Mononuclear cell (primary cell): ENCODE results near the gene ZBTB20. TPM values are rescaled to one million over a fixed set of nuclear protein-coding genes. Genes with fewer than 3 reads are reported as not detected.
A peak's percentile ranks its signal among the peaks of the same experiment; 100 is the strongest.
"Not testable (repeated sequence)": the region's sequence is repeated elsewhere in the genome, so short reads cannot be mapped to it uniquely, and the experiment has no call there.

Source experiments
- H3K27me3 ChIP-seq: 2 replicates; pipeline ENCODE4 v1.6.0; 2011; ENCODE audit warnings: low read length, control low read depth; ENCODE audit not compliant: insufficient read depth
- H3K4me1 ChIP-seq: 2 replicates; pipeline ENCODE4 v1.5.1; 2011; ENCODE audit warnings: mild to moderate bottlenecking, low read length, control low read depth; ENCODE audit not compliant: insufficient read depth
- H3K4me3 ChIP-seq: 2 replicates; pipeline ENCODE4 v1.5.1; 2011; ENCODE audit warnings: mild to moderate bottlenecking, low read length, moderate library complexity
- H3K9me3 ChIP-seq: 2 replicates; pipeline ENCODE4 v1.5.1; 2011; ENCODE audit warnings: low read depth, mild to moderate bottlenecking, control low read depth, low read length
- total RNA-seq: library from RNA; depleted of rRNA; stranded (reverse); fragments of >200 nt; gene quantifications from one replicate; pipeline ENCODE4 v1.2.3, GENCODE V29; 2012

The ZBTB20 gene
- total RNA-seq, 1 donor, result 38.2 TPM

- Histone ChIP-seq H3K27me3 (no peaks in the 10 kb centered on the region), H3K4me3 (no peak overlapping the region), H3K4me1 (no peaks in the 10 kb centered on the region), H3K9me3 (no peaks in the 10 kb centered on the region)
Observed at GRCh38 chr3:115111632-115112031, 35.5 kb downstream of the ZBTB20 start.

GRCh38 chr3:115110830-115111229 is 36.3 kb downstream of the ZBTB20 start:
- Histone ChIP-seq H3K4me3 (no peak overlapping the region), H3K4me1 (no peaks in the 10 kb centered on the region)

GRCh38 chr3:115110066-115110465 is 37.0 kb downstream of the ZBTB20 start:
- H3K4me1 ChIP-seq, H3K4me3 ChIP-seq, H3K27me3 ChIP-seq, H3K9me3 ChIP-seq: not testable (repeated sequence)

More at GRCh38 chr3:115110830-115111229, 36.3 kb downstream of the ZBTB20 start:
- Histone ChIP-seq H3K9me3 (no peaks in the 10 kb centered on the region), H3K27me3 (no peaks in the 10 kb centered on the region)

- Histone ChIP-seq H3K27me3 (no peaks in the 10 kb centered on the region), H3K4me1 (no peaks in the 10 kb centered on the region), H3K9me3 (no peaks in the 10 kb centered on the region), H3K4me3 (no peak overlapping the region)
Observed at GRCh38 chr3:115108614-115109013, 38.5 kb downstream of the ZBTB20 start.

GRCh38 chr3:115102046-115102445 is 45.0 kb downstream of the ZBTB20 start:
- Histone ChIP-seq H3K4me1 (peaks cover 17% of the 10 kb centered on the region), H3K9me3 (no peaks in the 10 kb centered on the region), H3K4me3 (no peak overlapping the region), H3K27me3 (no peaks in the 10 kb centered on the region)

- Histone ChIP-seq H3K9me3 (no peaks in the 10 kb centered on the region), H3K4me1 (peaks cover 17% of the 10 kb centered on the region), H3K27me3 (no peaks in the 10 kb centered on the region), H3K4me3 (no peak overlapping the region)
Observed at GRCh38 chr3:115100806-115101205, 46.3 kb downstream of the ZBTB20 start.

GRCh38 chr3:115099986-115100571 is 47.0 kb downstream of the ZBTB20 start:
- H3K9me3 ChIP-seq, result no peaks in the 10 kb centered on the region
- H3K27me3 ChIP-seq, result no peaks in the 10 kb centered on the region
- peak overlapping the region; percentile 24 for H3K4me3 ChIP-seq
- peaks cover 17% of the 10 kb centered on the region for H3K4me1 ChIP-seq

- Histone ChIP-seq H3K4me3 (no peak overlapping the region), H3K4me1 (peaks cover 17% of the 10 kb centered on the region), H3K9me3 (no peaks in the 10 kb centered on the region), H3K27me3 (no peaks in the 10 kb centered on the region)
Observed at GRCh38 chr3:115099134-115099985, 47.7 kb downstream of the ZBTB20 start.

- Histone ChIP-seq H3K9me3 (no peaks in the 10 kb centered on the region), H3K4me3 (no peak overlapping the region), H3K4me1 (peaks cover 17% of the 10 kb centered on the region), H3K27me3 (no peaks in the 10 kb centered on the region)
Observed at GRCh38 chr3:115098354-115099073, 48.6 kb downstream of the ZBTB20 start.

GRCh38 chr3:115095236-115095635 is 51.9 kb downstream of the ZBTB20 start:
- H3K27me3 ChIP-seq, result no peaks in the 10 kb centered on the region
- no peak overlapping the region for H3K4me3 ChIP-seq
- no peaks in the 10 kb centered on the region for H3K9me3 ChIP-seq
- H3K4me1 ChIP-seq, result peaks cover 10% of the 10 kb centered on the region

GRCh38 chr3:115092220-115092791 is 54.8 kb downstream of the ZBTB20 start:
- H3K27me3 ChIP-seq, result no peaks in the 10 kb centered on the region
- peaks cover 2% of the 10 kb centered on the region for H3K4me1 ChIP-seq
- H3K9me3 ChIP-seq, result no peaks in the 10 kb centered on the region
- no peak overlapping the region for H3K4me3 ChIP-seq

- no peaks in the 10 kb centered on the region for H3K9me3 ChIP-seq
- H3K27me3 ChIP-seq, result no peaks in the 10 kb centered on the region
- H3K4me1 ChIP-seq, result no peaks in the 10 kb centered on the region
- no peak overlapping the region for H3K4me3 ChIP-seq
Observed at GRCh38 chr3:115090712-115091111, 56.4 kb downstream of the ZBTB20 start.

GRCh38 chr3:115089481-115089880 is 57.6 kb downstream of the ZBTB20 start:
- no peaks in the 10 kb centered on the region for H3K4me1 ChIP-seq
- no peaks in the 10 kb centered on the region for H3K27me3 ChIP-seq
- no peak overlapping the region for H3K4me3 ChIP-seq
- no peaks in the 10 kb centered on the region for H3K9me3 ChIP-seq

GRCh38 chr3:115087512-115087911 is 59.6 kb downstream of the ZBTB20 start:
- no peak overlapping the region for H3K4me3 ChIP-seq
- H3K9me3 ChIP-seq, result no peaks in the 10 kb centered on the region
- no peaks in the 10 kb centered on the region for H3K4me1 ChIP-seq
- H3K27me3 ChIP-seq, result no peaks in the 10 kb centered on the region

GRCh38 chr3:115086344-115086743 is 60.7 kb downstream of the ZBTB20 start:
- no peaks in the 10 kb centered on the region for H3K27me3 ChIP-seq
- no peak overlapping the region for H3K4me3 ChIP-seq
- no peaks in the 10 kb centered on the region for H3K4me1 ChIP-seq
- no peaks in the 10 kb centered on the region for H3K9me3 ChIP-seq
